Smooth muscle cell (in vitro differentiated cells): ENCODE results near the gene ITGAV. TPM values are rescaled to one million over a fixed set of nuclear protein-coding genes. Genes with fewer than 3 reads are reported as not detected.

Source experiments
- DNase-seq: peaks from one replicate; lab custom pipeline; 2025; ENCODE audit not compliant: unreplicated experiment; lab: John Stamatoyannopoulos, UW
- H2AFZ ChIP-seq: fragments of 200-600 bp; sonication (generic); 2 replicates; pipeline ENCODE4 v1.6.0; 2016; ENCODE audit warnings: antibody characterized with exemption, low read depth, mild to moderate bottlenecking
- H3F3A ChIP-seq: fragments of 200-600 bp; sonication (generic); 2 replicates; pipeline ENCODE4 v1.6.0; 2017; ENCODE audit warnings: antibody characterized with exemption, low read depth
- H3K27ac ChIP-seq: fragments of 200-600 bp; sonication (generic); 2 replicates; pipeline ENCODE4 v1.5.1; 2016; ENCODE audit warnings: low read depth, mild to moderate bottlenecking
- H3K27me3 ChIP-seq: fragments of 200-600 bp; sonication (generic); 2 replicates; pipeline ENCODE4 v1.6.1; 2016; ENCODE audit warnings: low read depth, mild to moderate bottlenecking
- H3K36me3 ChIP-seq: fragments of 200-600 bp; sonication (generic); 2 replicates; pipeline ENCODE4 v1.5.1; 2016; ENCODE audit warnings: low read depth
- H3K4me1 ChIP-seq: fragments of 200-600 bp; sonication (generic); 2 replicates; pipeline ENCODE4 v1.5.1; 2016; ENCODE audit warnings: low read depth
- H3K4me2 ChIP-seq: fragments of 200-600 bp; sonication (generic); 2 replicates; pipeline ENCODE4 v1.6.0; 2016; ENCODE audit warnings: mild to moderate bottlenecking
- H3K4me3 ChIP-seq: fragments of 200-600 bp; sonication (generic); 2 replicates; pipeline ENCODE4 v1.5.1; 2016; ENCODE audit warnings: mild to moderate bottlenecking
- H3K79me2 ChIP-seq: fragments of 200-600 bp; sonication (generic); 2 replicates; pipeline ENCODE4 v1.6.0; 2016; ENCODE audit warnings: low read depth, mild to moderate bottlenecking
- H3K9ac ChIP-seq: fragments of 200-600 bp; sonication (generic); 2 replicates; pipeline ENCODE4 v1.6.0; 2016; ENCODE audit warnings: low read depth
- H3K9me3 ChIP-seq: fragments of 200-600 bp; sonication (generic); replicated peaks from 2 replicates; pipeline ENCODE4 v1.5.1; 2016; ENCODE audit warnings: low read depth
- H4K20me1 ChIP-seq: fragments of 200-600 bp; sonication (generic); 2 replicates; pipeline ENCODE4 v1.6.0; 2016; ENCODE audit warnings: low read depth
- CTCF ChIP-seq: fragments of 200-600 bp; sonication (generic); IDR thresholded peaks from 2 replicates; pipeline ENCODE4 v1.5.1; 2017; ENCODE audit warnings: borderline replicate concordance, mild to moderate bottlenecking, antibody characterized with exemption; ENCODE audit not compliant: insufficient read depth, poor library complexity, severe bottlenecking
- WGBS: methylation state at CpG from one replicate; pipeline ENCODE4 v1.1.7; 2016; ENCODE audit warnings: low lambda C conversion rate; 5-methylcytosine and 5-hydroxymethylcytosine counted together
- polyA plus RNA-seq: library from polyadenylated mRNA; unstranded; fragments of >200 nt; fragmentation: Nextera tagmentation; extraction: Ambion mirVana; gene quantifications from 2 replicates; pipeline ENCODE4 v1.2.1, GENCODE V29; 2016
- total RNA-seq: library from RNA; depleted of rRNA; stranded (reverse); fragments of >200 nt; gene quantifications from 2 replicates; pipeline ENCODE4 v1.2.3, GENCODE V29; 2014

Gene ITGAV
- total and polyA plus RNA-seq, 2 experiments from 2014 or later: 70.8 to 360 TPM

- Histone ChIP-seq H3K27me3 (no peaks in the 10 kb centered on the region), H2AFZ (no peak overlapping the region), H3K36me3 (peaks cover 9% of the 10 kb centered on the region), H3K27ac (no peak overlapping the region), H3F3A (peaks cover 5% of the 10 kb centered on the region), H3K9ac (no peak overlapping the region), H4K20me1 (no peaks in the 10 kb centered on the region), H3K4me1 (no peaks in the 10 kb centered on the region), H3K4me3 (no peak overlapping the region), H3K79me2 (no peaks in the 10 kb centered on the region), H3K4me2 (no peak overlapping the region), H3K9me3 (peaks cover 3% of the 10 kb centered on the region)
- 78% methylated on average over 4 of the region's 4 CpGs for whole genome bisulfite sequencing
- no peak for DNase-seq
- no peak for TF ChIP-seq CTCF
Observed at GRCh38 chr2:186683341-186683740, 93.5 kb downstream of the ITGAV start.

- WGBS: 96% methylated on average over 2 of the region's 2 CpGs
- H3K79me2 ChIP-seq: no peaks in the 10 kb centered on the region
- H3K4me1 ChIP-seq: no peaks in the 10 kb centered on the region
- no peaks in the 10 kb centered on the region for H4K20me1 ChIP-seq
- no peaks in the 10 kb centered on the region for H3K27me3 ChIP-seq
- no peaks in the 10 kb centered on the region for H3F3A ChIP-seq
- peaks cover 3% of the 10 kb centered on the region for H3K9me3 ChIP-seq
- H3K4me2 ChIP-seq: no peak overlapping the region
- H3K27ac ChIP-seq: no peak overlapping the region
- H2AFZ ChIP-seq: no peak overlapping the region
- no peak for DNase-seq
- H3K36me3 ChIP-seq: peaks cover 4% of the 10 kb centered on the region
- H3K4me3 ChIP-seq: no peak overlapping the region
- no peak for TF ChIP-seq CTCF
- no peak overlapping the region for H3K9ac ChIP-seq
Observed at GRCh38 chr2:186687807-186688211, 98.0 kb downstream of the ITGAV start.

GRCh38 chr2:186688813-186689212 lies 99.0 kb downstream of the ITGAV start:
- no peak overlapping the region for H3K4me3 ChIP-seq
- no peaks in the 10 kb centered on the region for H3K79me2 ChIP-seq
- WGBS: 96% methylated on average over 3 of the region's 3 CpGs
- no peak overlapping the region for H3K27ac ChIP-seq
- no peak overlapping the region for H3K9ac ChIP-seq
- H4K20me1 ChIP-seq: no peaks in the 10 kb centered on the region
- peaks cover 3% of the 10 kb centered on the region for H3K9me3 ChIP-seq
- no peaks in the 10 kb centered on the region for H3K27me3 ChIP-seq
- TF ChIP-seq CTCF: no peak
- no peaks in the 10 kb centered on the region for H3F3A ChIP-seq
- DNase-seq: no peak
- no peak overlapping the region for H2AFZ ChIP-seq
- no peak overlapping the region for H3K4me2 ChIP-seq
- peaks cover 4% of the 10 kb centered on the region for H3K36me3 ChIP-seq
- no peaks in the 10 kb centered on the region for H3K4me1 ChIP-seq

- H3K36me3 ChIP-seq: peaks cover 4% of the 10 kb centered on the region
- peaks cover 3% of the 10 kb centered on the region for H3K9me3 ChIP-seq
- H4K20me1 ChIP-seq: no peaks in the 10 kb centered on the region
- H3K27ac ChIP-seq: no peak overlapping the region
- WGBS: 96% methylated on average over 2 of the region's 2 CpGs
- H3F3A ChIP-seq: no peaks in the 10 kb centered on the region
- H3K9ac ChIP-seq: no peak overlapping the region
- H3K79me2 ChIP-seq: no peaks in the 10 kb centered on the region
- peaks cover 12% of the 10 kb centered on the region for H3K4me1 ChIP-seq
- H2AFZ ChIP-seq: no peak overlapping the region
- no peak overlapping the region for H3K4me3 ChIP-seq
- peak overlapping the region; percentile 12 for H3K4me2 ChIP-seq
- no peak for TF ChIP-seq CTCF
- H3K27me3 ChIP-seq: no peaks in the 10 kb centered on the region
- DNase-seq: no peak
Observed at GRCh38 chr2:186690786-186691185, 100.9 kb downstream of the ITGAV start.
